Activated CD8-positive, alpha-beta T cell treated with anti-CD3 and anti-CD28 coated beads for 36 hours (primary cell): Measurements from ENCODE around the gene CD200. TPM values are rescaled to one million over a fixed set of nuclear protein-coding genes. Genes with fewer than 3 reads are reported as not detected.

ENCODE experiments used
- ATAC-seq: fragments of 200-7000 bp; cut with Tn5 transposase; one replicate; pipeline ENCODE4 v1.10.0; 2021; ENCODE audit warnings: mild to moderate bottlenecking, moderate library complexity
- CTCF ChIA-PET: fragments of 350-600 bp; sonication (Branson Sonifier 250); formaldehyde crosslinking; loops from one replicate; lab custom pipeline; 2021; ENCODE audit warnings: antibody characterized with exemption; lab: Charles Lee
- POLR2A ChIA-PET: fragments of 350-600 bp; sonication (Branson Sonifier 250); formaldehyde crosslinking; loops from one replicate; lab custom pipeline; 2021; ENCODE audit warnings: antibody characterized with exemption; lab: Charles Lee
- DNase-seq: peaks from one replicate; pipeline ENCODE4 v3.0.0-alpha.2; 2020
- H3K27ac Mint-ChIP-seq: one replicate; pipeline ENCODE4 v1.8.0; 2021; ENCODE audit warnings: mild to moderate bottlenecking, mixed read lengths
- H3K27me3 Mint-ChIP-seq: one replicate; pipeline ENCODE4 v1.8.0; 2021; ENCODE audit warnings: mixed read lengths
- H3K36me3 Mint-ChIP-seq: one replicate; pipeline ENCODE4 v1.8.0; 2021; ENCODE audit warnings: low read depth, mixed read lengths
- H3K4me1 Mint-ChIP-seq: one replicate; pipeline ENCODE4 v1.8.0; 2021; ENCODE audit warnings: low read depth, mixed read lengths
- H3K4me3 Mint-ChIP-seq: one replicate; pipeline ENCODE4 v1.8.0; 2021; ENCODE audit warnings: mild to moderate bottlenecking, moderate library complexity, mixed read lengths
- H3K9me3 Mint-ChIP-seq: one replicate; pipeline ENCODE4 v1.8.0; 2021; ENCODE audit warnings: mixed read lengths
- CTCF ChIP-seq: fragments of 200-600 bp; IDR thresholded peaks from one replicate; pipeline ENCODE4 v1.8.0; 2022; ENCODE audit warnings: antibody characterized with exemption, mild to moderate bottlenecking
- intact Hi-C: fragments of 100-400 bp; cut with micrococcal nuclease; formaldehyde crosslinking; loops from one replicate; pipeline ENCODE4 v1.10.0; 2022
- total RNA-seq, 2 experiments: library from RNA; stranded (reverse); gene quantifications; one replicate each; pipeline ENCODE4 v1.2.3, GENCODE V29; 2021

Gene CD200
- total RNA-seq, 2 experiments from 2014 or later, result 15.7 to 16.7 TPM

GRCh38 chr3:112298781-112299180 is 34.2 kb upstream of the CD200 start:
- no peak for TF ChIP-seq CTCF
- H3K4me3 Mint-ChIP-seq, result no peak overlapping the region
- H3K36me3 Mint-ChIP-seq, result no peaks in the 10 kb centered on the region
- H3K27me3 Mint-ChIP-seq, result no peaks in the 10 kb centered on the region
- peaks cover 21% of the 10 kb centered on the region for H3K4me1 Mint-ChIP-seq
- no peak for ATAC-seq
- H3K27ac Mint-ChIP-seq, result no peak overlapping the region
- no peaks in the 10 kb centered on the region for H3K9me3 Mint-ChIP-seq
- DNase-seq, result no peak
- intact Hi-C loops, result loop anchor here (10.0 kb wide), 1 partner anchor 164 kb away; the partner anchor contains the start of gene GCSAM
- ChIA-PET CTCF (interaction anchor here (0.8 to 1.9 kb wide), 3 partner anchors 28 to 309 kb away, joined by 3 to 8 read pairs (median 3); no protein-coding TSS in a partner anchor), POLR2A (interaction anchor here (1.1 kb wide), 1 partner anchor 219 kb away, joined by 3 read pairs; no protein-coding TSS in a partner anchor)

- no peak for DNase-seq
- POLR2A ChIA-PET, result no interaction called here
- no peak overlapping the region for H3K27ac Mint-ChIP-seq
- TF ChIP-seq CTCF, result no peak
- no peaks in the 10 kb centered on the region for H3K9me3 Mint-ChIP-seq
- CTCF ChIA-PET, result interaction anchor here (5.8 kb wide), 1 partner anchor 9 kb away, joined by 66 read pairs; the partner anchor contains the start of gene SLC9C1
- no peak overlapping the region for H3K4me3 Mint-ChIP-seq
- no peaks in the 10 kb centered on the region for H3K36me3 Mint-ChIP-seq
- ATAC-seq, result no peak
- intact Hi-C loops, result no loop called here
- peaks cover 15% of the 10 kb centered on the region for H3K4me1 Mint-ChIP-seq
- H3K27me3 Mint-ChIP-seq, result no peaks in the 10 kb centered on the region
Observed at GRCh38 chr3:112302150-112302830, 30.7 kb upstream of the CD200 start.

- ChIA-PET CTCF (interaction anchor here (0.7 to 5.8 kb wide), 9 partner anchors 10 to 228 kb away, joined by 3 to 66 read pairs (median 6); partner anchors contain the start of genes CD200 and SLC9C1), POLR2A (interaction anchor here (1.1 to 1.2 kb wide), 3 partner anchors 10 to 31 kb away, joined by 3 to 4 read pairs (median 3); no protein-coding TSS in a partner anchor)
- Mint-ChIP-seq H3K27me3 (no peaks in the 10 kb centered on the region), H3K27ac (no peak overlapping the region), H3K9me3 (no peaks in the 10 kb centered on the region), H3K4me1 (peaks cover 8% of the 10 kb centered on the region), H3K4me3 (no peak overlapping the region), H3K36me3 (no peaks in the 10 kb centered on the region)
- intact Hi-C loops, result no loop called here
- TF ChIP-seq CTCF, result no peak
- peak; percentile 28 for DNase-seq
- peak; percentile 69 for ATAC-seq
Observed at GRCh38 chr3:112302881-112303763, 29.8 kb upstream of the CD200 start.

- DNase-seq (peak; percentile 31), ATAC-seq (peak; percentile 65)
- Mint-ChIP-seq H3K9me3 (no peaks in the 10 kb centered on the region), H3K27ac (no peak overlapping the region), H3K27me3 (no peaks in the 10 kb centered on the region), H3K36me3 (no peaks in the 10 kb centered on the region), H3K4me1 (peaks cover under 1% of the 10 kb centered on the region), H3K4me3 (no peak overlapping the region)
- CTCF ChIA-PET, result interaction anchor here (0.7 to 5.8 kb wide), 13 partner anchors 10 to 227 kb away, joined by 3 to 66 read pairs (median 6); partner anchors contain the start of genes CD200 and SLC9C1
- no peak for TF ChIP-seq CTCF
- intact Hi-C loops, result no loop called here
- POLR2A ChIA-PET, result interaction anchor here (1.1 to 1.2 kb wide), 3 partner anchors 9 to 31 kb away, joined by 3 to 4 read pairs (median 3); no protein-coding TSS in a partner anchor
Observed at GRCh38 chr3:112303764-112304325, 29.1 kb upstream of the CD200 start.
